Esophagus muscularis mucosa (tissue), 4 donors: ENCODE data around the gene CHIA. TPM values are rescaled to one million over a fixed set of nuclear protein-coding genes. Genes with fewer than 3 reads are reported as not detected.

Source experiments
- DNase-seq: peaks from one replicate; pipeline ENCODE4 v3.0.0-alpha.2; 2017; ENCODE audit errors: extremely low spot score
- H3K27ac ChIP-seq, 4 donors: fragments of 200-600 bp; sonication (generic); replicated peaks in 1 of 4; 1 replicate in 3 of 4; 2 replicates in 1 of 4; pipeline ENCODE4 v1.5.1; 2016 to 2019; ENCODE audit warnings: mild to moderate bottlenecking in 1 of 4
- H3K27me3 ChIP-seq, 4 donors: fragments of 200-600 bp; sonication (generic); one replicate each; pipeline versions ENCODE4 v1.5.1 to v1.6.0; 2016 to 2019
- H3K36me3 ChIP-seq, 4 donors: fragments of 200-600 bp; sonication (generic); one replicate each; pipeline ENCODE4 v1.5.1; 2016 to 2019
- H3K4me1 ChIP-seq, 4 donors: fragments of 200-600 bp; sonication (generic); one replicate each; pipeline ENCODE4 v1.5.1; 2016 to 2019
- H3K4me3 ChIP-seq, 4 donors: fragments of 200-600 bp; sonication (generic); 1 replicate in 2 of 4; 2 replicates in 2 of 4; pipeline ENCODE4 v1.5.1; 2016 to 2019; ENCODE audit warnings: mild to moderate bottlenecking in 4 of 4, moderate library complexity in 1 of 4
- H3K9me3 ChIP-seq, 4 donors: fragments of 200-600 bp; sonication (generic); 1 replicate in 3 of 4; 2 replicates in 1 of 4; pipeline ENCODE4 v1.5.1; 2016 to 2019
- EP300 ChIP-seq: sonication (generic); formaldehyde crosslinking; IDR thresholded peaks from one replicate; pipeline ENCODE4 v1.6.1; 2017; ENCODE audit warnings: antibody characterized with exemption
- POLR2A ChIP-seq: fragments of 450-650 bp; IDR thresholded peaks from one replicate; pipeline ENCODE4 v1.6.1; 2017; ENCODE audit warnings: antibody characterized with exemption, moderate library complexity, mild to moderate bottlenecking, low read depth
- POLR2AphosphoS5 ChIP-seq, 2 donors: sonication (generic); formaldehyde crosslinking; IDR thresholded peaks; one replicate each; pipeline ENCODE4 v1.6.1; 2017; ENCODE audit warnings: antibody characterized with exemption in 2 of 2
- WGBS: methylation state at CpG from one replicate; pipeline ENCODE4 v1.1.5; 2018; 5-methylcytosine and 5-hydroxymethylcytosine counted together
- intact Hi-C: fragments of 100-400 bp; cut with DNase I; formaldehyde crosslinking; loops from one replicate; pipeline ENCODE4 v1.15.1; 2023
- total RNA-seq, 4 donors: library from RNA; depleted of rRNA; stranded (reverse); fragments of >200 nt; gene quantifications; one replicate each; pipeline versions ENCODE4 v1.1.0 to v1.2.1, GENCODE V29; 2016
- TF ChIP-seq, protein P1 (sequence below), 3 experiments: fragments of 200-600 bp in 2 of 3; fragments of 450-650 bp in 1 of 3; sonication (generic) in 2 of 3; IDR thresholded peaks; one replicate each; pipeline ENCODE4 v1.5.1; 2017 to 2019; ENCODE audit warnings: antibody characterized with exemption in 3 of 3, mild to moderate bottlenecking in 2 of 3, moderate library complexity in 1 of 3

Gene CHIA
- total RNA-seq, 4 donors from 2014 or later = not detected

DNA sequence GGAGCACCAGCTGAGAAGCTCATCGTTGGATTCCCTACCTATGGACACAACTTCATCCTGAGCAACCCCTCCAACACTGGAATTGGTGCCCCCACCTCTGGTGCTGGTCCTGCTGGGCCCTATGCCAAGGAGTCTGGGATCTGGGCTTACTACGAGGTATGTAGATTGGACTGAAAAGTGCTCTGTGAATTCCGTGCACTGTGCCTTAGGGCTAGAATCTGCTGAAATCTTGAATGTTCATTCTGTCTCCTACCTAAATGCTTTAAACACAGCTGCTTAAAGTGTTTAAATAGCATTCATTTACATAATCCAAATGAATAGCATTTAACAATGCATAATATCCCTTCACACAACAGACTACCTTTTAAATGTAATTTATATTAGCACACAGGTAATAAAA, 27.9 kb downstream of the CHIA start:
- 75% methylated on average over 2 of the region's 3 CpGs for WGBS
- intact Hi-C loops = no loop called here

DNA sequence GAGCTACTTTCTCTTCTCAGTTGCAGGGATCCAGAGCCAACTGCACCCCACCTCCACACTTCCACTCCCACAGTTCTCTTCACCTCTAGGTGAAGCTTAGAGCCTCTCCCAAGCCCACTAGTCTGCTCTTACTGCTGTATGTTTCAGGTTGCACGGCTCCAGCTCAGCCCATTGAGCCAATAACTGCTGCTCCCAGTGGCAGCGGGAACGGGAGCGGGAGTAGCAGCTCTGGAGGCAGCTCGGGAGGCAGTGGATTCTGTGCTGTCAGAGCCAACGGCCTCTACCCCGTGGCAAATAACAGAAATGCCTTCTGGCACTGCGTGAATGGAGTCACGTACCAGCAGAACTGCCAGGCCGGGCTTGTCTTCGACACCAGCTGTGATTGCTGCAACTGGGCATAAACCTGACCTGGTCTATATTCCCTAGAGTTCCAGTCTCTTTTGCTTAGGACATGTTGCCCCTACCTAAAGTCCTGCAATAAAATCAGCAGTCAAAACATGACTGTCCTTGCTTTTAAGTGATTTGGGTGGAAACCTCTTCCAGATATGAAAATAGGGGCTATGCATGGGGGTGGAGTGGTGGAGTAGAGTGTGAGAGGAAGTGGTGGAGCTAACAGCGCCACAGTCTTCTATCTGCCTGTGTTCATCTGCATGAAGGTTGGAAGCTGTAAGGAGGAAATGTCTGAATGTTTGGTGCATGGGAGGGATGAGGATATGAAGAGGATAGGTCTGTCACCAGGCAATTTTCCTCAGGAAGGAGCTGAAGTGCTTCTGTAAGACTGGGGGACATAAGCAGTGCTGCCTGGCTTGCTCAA, 29.6 kb downstream of the CHIA start:
- no peak for DNase-seq
- H3K4me1 ChIP-seq = no peaks in the 10 kb centered on the region
- no peaks in the 10 kb centered on the region for H3K9me3 ChIP-seq
- no peak overlapping the region for H3K27ac ChIP-seq
- no peaks in the 10 kb centered on the region for H3K36me3 ChIP-seq
- TF ChIP-seq POLR2A = no peak
- no peak for TF ChIP-seq EP300
- TF ChIP-seq POLR2AphosphoS5 (IDR thresholded peaks at IDR 0.05) = no peak
- TF ChIP-seq, protein P1, sequence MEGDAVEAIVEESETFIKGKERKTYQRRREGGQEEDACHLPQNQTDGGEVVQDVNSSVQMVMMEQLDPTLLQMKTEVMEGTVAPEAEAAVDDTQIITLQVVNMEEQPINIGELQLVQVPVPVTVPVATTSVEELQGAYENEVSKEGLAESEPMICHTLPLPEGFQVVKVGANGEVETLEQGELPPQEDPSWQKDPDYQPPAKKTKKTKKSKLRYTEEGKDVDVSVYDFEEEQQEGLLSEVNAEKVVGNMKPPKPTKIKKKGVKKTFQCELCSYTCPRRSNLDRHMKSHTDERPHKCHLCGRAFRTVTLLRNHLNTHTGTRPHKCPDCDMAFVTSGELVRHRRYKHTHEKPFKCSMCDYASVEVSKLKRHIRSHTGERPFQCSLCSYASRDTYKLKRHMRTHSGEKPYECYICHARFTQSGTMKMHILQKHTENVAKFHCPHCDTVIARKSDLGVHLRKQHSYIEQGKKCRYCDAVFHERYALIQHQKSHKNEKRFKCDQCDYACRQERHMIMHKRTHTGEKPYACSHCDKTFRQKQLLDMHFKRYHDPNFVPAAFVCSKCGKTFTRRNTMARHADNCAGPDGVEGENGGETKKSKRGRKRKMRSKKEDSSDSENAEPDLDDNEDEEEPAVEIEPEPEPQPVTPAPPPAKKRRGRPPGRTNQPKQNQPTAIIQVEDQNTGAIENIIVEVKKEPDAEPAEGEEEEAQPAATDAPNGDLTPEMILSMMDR (IDR thresholded peaks at IDR 0.05) = no peak
- no peak overlapping the region for H3K4me3 ChIP-seq
- H3K27me3 ChIP-seq = no peaks in the 10 kb centered on the region
- WGBS = 74% methylated on average over 8 of the region's 12 CpGs
- intact Hi-C loops = no loop called here

More for the DNA sequence above, 27.9 kb downstream of the CHIA start:
- Histone ChIP-seq H3K27ac (no peak overlapping the region), H3K4me1 (no peaks in the 10 kb centered on the region), H3K4me3 (no peak overlapping the region), H3K36me3 (no peaks in the 10 kb centered on the region), H3K27me3 (peaks cover 0 to 3% (median 0%) of the 10 kb centered on the region in 4 donors), H3K9me3 (no peaks in the 10 kb centered on the region)
- TF ChIP-seq, protein P1 (IDR thresholded peaks at IDR 0.05) = no peak
- TF ChIP-seq POLR2A = no peak
- no peak for TF ChIP-seq EP300
- TF ChIP-seq POLR2AphosphoS5 (IDR thresholded peaks at IDR 0.05) = no peak
- DNase-seq = no peak

DNA sequence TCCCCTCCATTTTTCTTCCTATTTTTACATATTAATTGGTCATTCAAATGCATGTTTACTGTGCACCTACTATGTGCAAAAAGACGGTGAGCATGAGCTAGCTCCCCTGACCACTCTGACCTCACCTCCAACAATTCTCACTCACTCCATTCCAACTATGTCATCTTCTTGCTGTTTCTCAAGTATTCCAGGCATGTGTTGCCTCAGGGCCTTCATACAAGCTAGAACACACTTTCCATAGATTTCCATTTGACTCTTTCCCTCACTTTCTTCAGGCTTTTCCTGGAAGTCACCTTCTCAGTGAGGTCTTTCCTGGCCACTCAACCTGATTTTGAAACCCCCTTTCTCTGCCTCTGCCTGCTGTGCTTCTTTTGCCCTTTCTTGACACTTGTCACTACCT, 32.6 kb downstream of the CHIA start:
- Histone ChIP-seq H3K4me3 (no peak overlapping the region), H3K9me3 (peaks cover 0 to 7% (median 2%) of the 10 kb centered on the region in 4 donors), H3K4me1 (no peaks in the 10 kb centered on the region), H3K36me3 (no peaks in the 10 kb centered on the region), H3K27me3 (no peaks in the 10 kb centered on the region), H3K27ac (no peak overlapping the region)
- DNase-seq = no peak
- intact Hi-C loops = no loop called here
- no peak for TF ChIP-seq POLR2AphosphoS5 (IDR thresholded peaks at IDR 0.05)
- TF ChIP-seq POLR2A = no peak
- TF ChIP-seq, protein P1 (IDR thresholded peaks at IDR 0.05) = no peak
- TF ChIP-seq EP300 = no peak
- 85% methylated on average over 1 of the region's 1 CpG for WGBS

GRCh38 chr1:111332190-111332589, 41.5 kb downstream of the CHIA start:
- H3K36me3 ChIP-seq = no peaks in the 10 kb centered on the region
- H3K4me3 ChIP-seq = no peak overlapping the region
- peaks cover 0 to 17% (median 15%) of the 10 kb centered on the region in 4 donors for H3K9me3 ChIP-seq
- intact Hi-C loops = no loop called here
- no peaks in the 10 kb centered on the region for H3K4me1 ChIP-seq
- no peak overlapping the region for H3K27ac ChIP-seq
- no peak for DNase-seq
- peaks cover 0 to 11% (median 0%) of the 10 kb centered on the region in 4 donors for H3K27me3 ChIP-seq
- no CpG with 5 or more reads among the region's 1 CpG for WGBS
- TF ChIP-seq POLR2AphosphoS5 (IDR thresholded peaks at IDR 0.05) (no peak), POLR2A (no peak), EP300 (no peak)
- TF ChIP-seq, protein P1 (IDR thresholded peaks at IDR 0.05) = no peak
